HG03095 (cell line): ENCODE results near the gene SLC44A5.
"Not testable (repeated sequence)": the region's sequence is repeated elsewhere in the genome, so short reads cannot be mapped to it uniquely, and the experiment has no call there.

ENCODE experiments used
- ATAC-seq: cut with Tn5 transposase; IDR thresholded peaks from one replicate; pipeline ENCODE4 v1.9.1; 2021; ENCODE audit warnings: moderate library complexity; ENCODE audit not compliant: unreplicated experiment

The SLC44A5 gene

GRCh38 chr1:75203415-75204277 lies 407.3 kb downstream of the SLC44A5 start:
- ATAC-seq, result peak; percentile 87

GRCh38 chr1:75202751-75203150 lies 408.2 kb downstream of the SLC44A5 start:
- ATAC-seq, result no peak

- no peak for ATAC-seq
Observed at GRCh38 chr1:75198761-75199160, 412.2 kb downstream of the SLC44A5 start.

- ATAC-seq, result no peak
Observed at GRCh38 chr1:75198163-75198562, 412.8 kb downstream of the SLC44A5 start.

GRCh38 chr1:75188892-75189291 lies 422.0 kb downstream of the SLC44A5 start:
- no peak for ATAC-seq

GRCh38 chr1:75181214-75181955 lies 429.5 kb downstream of the SLC44A5 start:
- ATAC-seq, result not testable (repeated sequence)

GRCh38 chr1:75174031-75174760 lies 436.7 kb downstream of the SLC44A5 start:
- no peak for ATAC-seq

GRCh38 chr1:75172556-75172955 lies 438.4 kb downstream of the SLC44A5 start:
- ATAC-seq, result no peak

- no peak for ATAC-seq
Observed at GRCh38 chr1:75171876-75172275, 439.0 kb downstream of the SLC44A5 start.

GRCh38 chr1:75170981-75171380 lies 439.9 kb downstream of the SLC44A5 start:
- no peak for ATAC-seq

- ATAC-seq, result no peak
Observed at GRCh38 chr1:75170011-75170410, 440.9 kb downstream of the SLC44A5 start.

GRCh38 chr1:75166821-75167220 lies 444.1 kb downstream of the SLC44A5 start:
- ATAC-seq, result no peak

GRCh38 chr1:75165264-75165663 lies 445.6 kb downstream of the SLC44A5 start:
- no peak for ATAC-seq

- ATAC-seq, result no peak
Observed at GRCh38 chr1:75159154-75159553, 451.8 kb downstream of the SLC44A5 start.
